NCI-H1694 (cell line): ENCODE measurements around the gene GDAP2.
A peak's percentile ranks its signal among the peaks of the same experiment; 100 is the strongest.
"Not testable (repeated sequence)": the region's sequence is repeated elsewhere in the genome, so short reads cannot be mapped to it uniquely, and the experiment has no call there.

Experiments
- DNase-seq: peaks from one replicate; lab custom pipeline; 2025; lab: John Stamatoyannopoulos, UW

The GDAP2 gene

DNA sequence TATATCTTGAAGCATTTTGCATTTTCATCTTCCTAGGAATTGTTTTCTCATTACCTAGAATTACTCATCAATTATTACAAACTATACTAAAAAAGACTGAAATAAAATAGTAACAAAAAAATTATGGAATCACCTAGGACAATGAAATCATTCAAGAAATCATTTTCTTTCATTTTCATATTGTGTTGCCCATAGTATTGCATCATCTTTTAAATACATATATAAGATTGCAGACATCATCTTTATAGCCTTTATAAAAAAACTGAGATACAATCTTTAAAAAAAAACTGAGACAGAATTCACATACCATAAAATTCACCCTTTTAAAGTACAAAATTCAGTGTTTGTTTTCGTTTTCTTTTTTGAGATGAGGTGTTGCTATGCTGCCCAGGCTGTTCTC, 29.6 kb downstream of the GDAP2 start:
- no peak for DNase-seq

DNA sequence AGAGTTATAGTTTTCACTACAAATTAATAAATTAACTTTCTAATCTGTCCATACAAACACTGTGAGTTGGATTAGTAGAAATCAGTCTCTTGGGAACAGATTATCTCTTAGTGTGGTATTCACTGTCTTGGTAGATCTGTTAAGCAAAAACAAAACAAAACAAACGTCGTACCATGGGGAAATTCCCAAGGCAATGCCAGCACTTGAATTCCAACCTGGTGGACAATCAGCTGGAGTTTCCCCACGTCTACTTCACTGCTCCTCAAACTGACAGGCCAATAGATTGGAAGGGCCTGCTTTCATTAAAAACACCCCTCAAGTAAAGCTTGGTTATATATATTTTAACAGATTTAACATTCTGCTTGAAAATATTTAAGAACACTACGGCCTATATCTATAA, 31.9 kb downstream of the GDAP2 start:
- no peak for DNase-seq

DNA sequence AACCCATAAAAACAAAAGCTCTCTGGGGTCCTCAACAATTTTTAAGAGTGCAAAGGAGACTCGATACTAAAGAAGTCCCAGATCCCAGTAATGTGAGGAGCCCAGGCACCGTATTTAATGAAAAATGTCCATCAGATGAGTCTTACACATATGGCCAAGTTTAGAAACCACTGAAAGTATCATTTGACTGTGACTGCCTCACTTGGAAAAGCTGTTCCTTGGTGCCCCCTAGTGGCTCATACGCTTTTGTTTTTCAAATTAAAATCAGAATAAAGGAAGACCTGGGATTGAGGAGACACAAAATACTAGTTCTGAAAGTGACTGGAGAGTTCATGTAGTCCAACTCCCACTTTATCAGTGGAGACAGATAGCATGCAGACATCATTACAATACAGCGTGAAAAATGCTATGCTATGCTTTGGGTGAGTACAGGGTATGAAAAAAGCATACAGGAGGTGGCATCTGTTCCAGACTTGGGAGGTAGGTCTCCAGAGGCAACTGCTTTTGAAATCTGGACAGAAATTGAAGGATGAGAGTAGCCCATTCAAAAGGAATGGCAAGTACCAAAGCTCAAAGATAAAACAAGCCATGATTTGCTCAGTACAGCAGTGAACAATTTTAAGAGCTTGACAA, 33.8 kb downstream of the GDAP2 start:
- peak; percentile 89 for DNase-seq

DNA sequence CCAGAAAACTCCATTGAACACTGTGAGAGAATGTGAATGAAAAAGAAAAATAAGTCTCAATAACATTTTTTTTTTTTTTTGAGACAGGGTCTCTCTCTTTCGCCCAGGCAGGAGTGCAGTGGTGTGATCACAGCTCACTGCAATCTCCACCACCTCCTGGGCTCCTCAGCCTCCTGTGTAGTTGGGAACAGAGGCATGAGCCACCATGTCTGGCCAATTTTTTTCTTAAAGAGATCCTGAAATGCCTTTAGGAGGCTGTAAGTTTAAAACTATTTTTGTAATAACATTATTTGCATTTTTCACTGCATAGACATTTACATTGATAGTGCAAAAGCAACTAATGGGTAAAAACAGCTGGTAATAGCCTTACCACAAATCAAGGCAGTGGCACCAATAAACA, 35.3 kb downstream of the GDAP2 start:
- no peak for DNase-seq

DNA sequence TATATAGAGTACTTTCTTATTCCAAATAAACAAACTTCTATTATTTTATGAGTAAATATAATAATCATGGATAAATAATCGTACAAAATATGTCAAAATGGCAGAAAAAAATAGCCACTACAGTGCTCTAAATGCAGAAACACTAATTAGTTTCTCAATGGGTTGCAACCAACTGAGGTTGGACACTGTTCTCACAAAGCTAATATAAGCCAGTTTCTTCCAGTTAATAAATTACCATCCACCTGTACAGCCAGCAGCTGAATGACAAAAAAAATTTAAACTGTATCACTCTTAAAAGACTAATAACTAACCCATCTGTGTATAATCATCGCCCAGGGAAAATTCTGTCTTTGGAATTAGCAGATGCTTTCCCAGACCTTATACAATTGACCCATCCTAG, 36.9 kb downstream of the GDAP2 start:
- DNase-seq: no peak

DNA sequence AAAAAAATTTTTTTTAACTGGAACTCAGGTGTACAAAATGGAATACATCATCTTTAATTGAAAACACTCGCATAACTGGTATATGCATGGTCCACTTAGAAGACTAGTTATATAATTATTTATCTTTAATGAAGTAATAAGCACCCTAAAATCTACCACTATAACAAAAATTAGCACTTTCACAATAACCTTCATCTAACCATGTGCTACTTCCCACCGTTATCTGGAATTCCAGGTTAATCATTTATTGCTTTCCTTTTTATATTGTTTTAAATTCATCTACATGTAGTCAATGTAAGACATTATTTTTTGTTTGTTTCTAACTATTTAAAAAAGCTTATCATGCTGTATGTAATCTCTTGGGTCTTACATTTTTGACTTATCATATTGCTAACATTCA, 39.0 kb downstream of the GDAP2 start:
- DNase-seq: no peak

DNA sequence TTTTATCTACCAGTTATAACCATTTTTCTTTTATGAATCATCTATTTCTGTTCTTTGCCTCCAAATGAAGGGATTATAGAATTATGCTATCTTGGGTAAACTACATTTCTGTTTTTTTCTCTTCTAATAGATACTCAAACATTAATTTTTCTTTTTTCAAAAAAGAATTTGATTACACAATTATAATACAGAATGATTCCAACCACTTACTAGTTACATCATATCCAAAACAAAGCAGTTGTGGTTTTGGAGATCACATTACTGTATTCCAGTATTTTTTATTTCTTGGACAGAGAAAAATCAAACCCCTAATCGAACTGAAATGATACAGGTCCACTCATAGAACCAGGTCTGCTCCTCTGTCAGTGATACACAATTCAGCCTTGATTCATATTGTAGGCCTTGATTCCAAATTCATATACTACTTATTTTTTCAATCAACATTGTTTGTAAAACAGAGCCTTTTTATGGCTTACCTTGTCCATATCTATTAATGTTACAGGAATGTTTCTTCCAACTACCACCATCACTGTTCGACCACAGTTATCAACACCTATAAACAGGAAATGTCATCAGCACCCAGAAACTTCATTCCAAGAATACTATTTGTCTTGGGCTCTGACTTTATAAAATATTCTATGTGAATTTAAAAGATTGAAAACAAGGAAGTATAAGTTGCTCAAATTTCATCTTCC, 43.2 kb downstream of the GDAP2 start:
- no peak for DNase-seq

DNA sequence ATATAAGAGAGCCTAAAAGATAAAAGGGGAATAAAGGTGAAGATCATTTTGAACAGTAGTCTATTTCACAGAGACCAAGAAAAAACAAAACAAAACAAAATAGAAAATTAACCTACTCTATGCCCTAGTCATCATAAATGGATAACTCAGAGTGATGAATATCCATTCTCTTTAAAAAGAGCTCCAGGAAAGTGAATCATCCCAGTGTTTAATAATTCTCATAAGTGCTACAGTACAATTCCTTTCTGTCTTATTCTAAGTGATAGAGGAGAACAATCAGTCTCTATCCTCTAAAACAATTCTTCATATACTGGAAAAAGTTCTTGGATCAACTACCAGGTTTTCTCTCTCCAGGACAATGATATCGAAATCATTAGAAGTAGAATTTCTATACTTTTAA, 45.8 kb downstream of the GDAP2 start:
- DNase-seq: no peak

DNA sequence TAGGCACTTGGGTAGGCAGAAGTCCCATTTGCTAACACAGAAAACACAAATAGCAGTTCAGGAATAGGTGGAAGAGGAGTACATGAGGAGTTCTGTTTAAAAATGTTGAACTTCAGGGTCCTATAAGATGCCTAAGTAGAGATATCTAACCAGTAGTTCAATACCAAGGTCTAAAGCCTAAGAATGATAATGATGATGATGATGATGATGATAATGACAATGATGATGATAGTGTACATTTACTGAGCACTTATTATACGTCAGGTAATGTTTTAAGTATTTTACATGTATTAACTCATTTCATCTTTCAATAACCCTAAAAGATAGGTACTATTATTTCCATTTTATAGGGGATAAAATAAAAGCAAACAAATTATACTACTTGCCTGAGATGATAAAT, 50.1 kb downstream of the GDAP2 start:
- DNase-seq: no peak

DNA sequence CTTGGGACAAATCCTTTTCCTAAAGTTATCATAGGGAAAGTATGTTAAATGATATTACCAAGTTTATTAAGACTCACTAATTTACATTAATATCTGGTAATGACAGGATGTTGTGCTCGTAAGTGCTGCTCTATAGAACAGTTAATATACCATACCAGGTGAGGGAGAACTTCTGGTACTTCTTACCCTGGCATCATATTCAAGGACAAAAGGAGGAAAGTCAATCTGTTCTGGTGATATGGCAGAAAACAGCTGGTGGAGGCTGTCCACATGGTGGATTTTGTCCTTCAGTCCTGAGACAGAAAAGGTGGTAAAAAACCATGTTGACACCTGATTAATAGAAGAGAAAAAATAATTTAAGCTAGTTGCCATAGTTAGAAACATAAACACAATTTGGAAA, 51.6 kb downstream of the GDAP2 start:
- DNase-seq: no peak

DNA sequence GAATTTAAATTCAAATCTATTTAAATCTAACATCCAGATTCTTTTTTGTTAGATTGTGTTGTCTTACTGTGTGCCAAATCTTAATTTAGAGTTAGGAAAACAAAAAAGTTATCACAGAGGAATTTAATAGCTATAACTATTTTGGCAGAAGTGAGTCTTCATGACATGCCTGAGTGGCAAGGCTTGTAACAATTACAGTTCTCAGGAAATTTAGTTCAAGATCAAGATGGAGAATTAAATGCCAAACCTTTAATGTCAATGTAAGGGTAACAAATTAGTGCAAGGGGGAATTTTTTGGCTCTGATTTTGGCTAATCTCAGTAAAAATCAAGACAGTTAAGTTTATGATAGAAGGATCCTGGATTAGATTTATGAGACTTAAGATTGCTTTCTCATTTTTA, 58.4 kb downstream of the GDAP2 start:
- DNase-seq: no peak

DNA sequence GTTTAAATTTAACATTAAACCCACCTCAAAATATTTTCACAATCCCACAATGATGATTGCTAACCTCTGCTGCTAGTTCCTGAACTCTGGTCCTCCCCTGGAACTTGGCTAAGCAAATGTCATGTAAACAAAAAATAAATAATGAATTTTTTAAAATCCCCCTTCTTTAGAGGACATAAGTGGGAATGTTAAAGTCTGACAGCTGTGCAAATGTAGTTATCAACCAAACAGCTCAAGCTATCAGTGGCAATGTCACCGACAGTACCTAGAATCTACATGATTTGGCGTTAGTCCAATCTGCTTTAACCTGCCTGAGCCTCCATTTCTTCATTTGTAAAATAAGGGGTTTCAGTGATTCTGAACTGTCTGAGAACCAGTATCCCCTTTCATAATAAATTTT, 67.7 kb downstream of the GDAP2 start:
- DNase-seq: peak; percentile 32

DNA sequence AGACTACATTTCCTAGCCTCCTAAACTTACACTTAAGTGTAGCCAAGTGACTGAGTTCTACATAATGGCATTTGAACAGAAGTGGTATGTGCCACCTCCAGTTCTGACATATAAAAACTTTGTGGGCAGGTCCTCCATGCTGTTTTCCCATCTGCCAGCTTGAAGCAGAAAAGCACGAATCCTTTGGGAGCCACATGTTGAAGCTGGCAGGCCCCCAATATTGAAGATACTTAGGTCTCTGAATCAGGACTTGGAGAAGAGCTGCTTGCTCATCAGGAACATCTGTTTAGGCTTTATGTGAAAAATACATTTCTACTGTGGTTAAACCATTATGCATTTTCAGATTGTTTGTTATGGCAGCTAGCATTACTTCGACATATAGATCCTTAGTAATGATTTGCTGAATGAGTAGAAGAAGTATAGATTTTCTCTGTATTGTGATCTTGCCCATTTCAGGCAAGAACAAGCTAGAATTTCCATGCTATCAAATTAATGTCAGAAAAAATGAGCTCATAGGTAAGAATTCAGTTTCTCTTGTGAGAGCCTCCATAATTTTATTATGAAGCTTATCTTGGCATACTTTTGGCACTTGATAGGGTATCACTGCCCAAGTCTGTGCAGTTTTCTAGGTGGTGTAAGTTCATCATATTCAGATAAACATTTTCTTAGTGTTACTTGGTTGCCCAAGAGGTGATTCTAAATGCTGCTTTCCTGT, 68.4 kb downstream of the GDAP2 start:
- DNase-seq: peak; percentile 95

DNA sequence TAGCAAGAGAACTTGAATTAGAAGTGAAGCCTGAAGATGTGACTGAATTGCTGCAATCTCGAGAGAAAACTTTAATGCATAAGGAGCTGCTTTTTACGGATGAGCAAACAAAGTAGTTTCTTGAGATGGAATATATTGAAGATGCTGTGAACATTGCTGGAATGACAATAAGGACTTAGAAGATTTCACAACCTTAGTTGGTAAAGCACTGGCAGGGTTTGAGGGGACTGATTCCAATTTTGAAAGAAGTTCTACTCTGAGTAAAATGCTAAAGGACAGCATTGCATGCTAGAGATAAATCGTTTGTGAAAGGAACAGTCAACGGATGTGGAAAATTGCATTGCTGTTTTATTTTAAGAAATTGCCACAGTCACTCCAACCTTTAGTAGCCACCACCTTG, 69.5 kb downstream of the GDAP2 start:
- no peak for DNase-seq

DNA sequence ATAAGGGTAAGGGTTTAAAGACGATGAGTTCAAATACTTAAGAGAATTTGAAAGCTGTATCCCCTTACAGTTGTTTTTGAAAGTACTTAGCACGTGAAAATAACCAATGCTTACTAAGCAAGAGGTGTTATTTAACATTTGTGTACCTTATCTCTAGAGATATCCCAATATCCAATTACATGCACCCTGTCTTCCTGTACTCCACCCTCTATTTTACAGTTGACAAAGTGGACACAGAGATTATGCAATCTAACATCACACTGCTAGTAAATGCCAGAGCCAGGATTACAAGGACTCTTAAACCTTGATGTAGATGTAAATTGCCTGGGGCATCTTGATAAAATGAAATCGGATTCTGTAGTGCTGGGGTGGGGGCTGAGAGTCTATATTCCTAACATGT, 72.0 kb downstream of the GDAP2 start:
- no peak for DNase-seq

DNA sequence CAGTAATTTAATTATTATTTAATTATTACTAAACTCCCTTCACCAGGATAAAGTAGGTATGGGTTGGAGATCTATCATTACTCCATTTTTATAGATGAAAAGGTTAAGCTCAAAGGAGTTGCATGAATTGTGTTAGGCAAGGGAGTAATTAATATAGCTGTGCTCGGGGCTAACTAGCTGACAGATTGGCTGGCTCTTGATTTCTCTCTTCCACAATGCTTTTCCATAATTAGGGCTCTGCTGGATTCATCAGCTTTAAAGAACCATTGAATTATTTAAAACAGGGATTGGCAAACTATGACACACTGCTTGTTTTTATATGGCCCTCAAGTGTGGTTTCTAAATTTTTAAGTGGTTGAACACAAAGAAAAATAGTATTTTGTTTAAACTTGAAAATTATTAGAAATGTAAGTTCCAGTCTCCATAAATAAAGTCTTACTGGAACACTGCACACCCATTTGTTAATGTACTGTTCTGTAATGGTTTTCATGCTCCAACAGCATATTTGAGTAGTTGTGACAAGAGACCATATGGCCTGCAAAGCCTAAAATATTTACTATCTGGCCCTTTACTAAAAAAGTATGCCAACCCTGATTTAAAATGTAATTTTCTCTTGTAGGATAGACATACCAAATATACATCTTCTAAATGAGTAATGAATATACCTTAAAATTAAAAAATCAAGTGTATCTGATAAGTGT, 76.4 kb downstream of the GDAP2 start:
- peak; percentile 91 for DNase-seq

DNA sequence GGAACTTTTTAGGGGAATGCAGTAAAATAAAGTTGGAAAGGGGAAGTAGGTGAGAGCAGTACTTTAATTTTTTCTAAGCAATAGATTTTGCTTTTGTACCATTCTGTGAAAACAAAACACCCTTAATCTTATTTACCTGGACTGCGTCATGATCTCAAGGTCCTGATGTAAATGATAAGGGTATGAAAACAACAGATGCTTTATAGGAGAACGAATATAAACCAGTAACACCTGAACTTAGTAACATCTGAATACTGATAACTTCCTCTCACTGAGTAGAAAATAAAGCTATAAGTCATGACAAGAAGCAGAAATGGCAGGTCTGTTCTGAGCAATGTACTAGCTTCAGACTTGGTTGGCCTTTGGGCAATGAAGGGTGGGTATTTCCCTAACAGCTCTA, 77.7 kb downstream of the GDAP2 start:
- DNase-seq: no peak

DNA sequence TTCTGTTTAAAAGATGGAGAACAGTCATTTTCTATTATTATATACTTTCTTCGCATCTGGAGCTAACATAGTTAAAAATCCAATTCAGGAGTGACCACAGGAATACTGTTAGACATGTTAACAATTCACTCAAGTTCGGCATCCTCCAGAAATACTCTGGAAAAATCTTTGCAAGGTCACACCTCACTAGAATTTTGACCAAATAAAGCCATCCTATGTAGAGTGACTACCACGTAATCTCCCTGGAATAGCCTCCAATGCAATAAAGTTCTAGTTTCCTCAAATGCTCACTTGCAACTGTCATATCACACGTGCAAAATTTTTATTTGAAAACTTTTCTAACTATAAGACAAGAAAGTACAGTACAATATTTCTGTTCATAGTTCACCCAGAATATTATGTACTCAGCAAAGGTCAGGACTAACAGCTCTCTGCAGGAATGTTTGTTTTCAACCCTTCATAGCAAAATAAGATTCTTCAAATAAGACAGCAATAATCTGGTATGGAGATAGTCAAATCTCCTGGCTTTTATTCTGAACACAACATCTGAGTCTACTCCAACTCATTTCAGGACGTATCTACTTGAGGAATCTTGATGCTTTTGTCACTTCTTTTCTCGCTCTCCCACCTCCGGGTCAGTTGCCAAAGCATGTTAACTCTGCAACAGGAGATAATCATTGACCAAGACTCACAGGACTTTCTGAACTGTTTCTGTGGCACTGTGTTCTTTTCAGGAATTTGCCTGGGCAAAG, 82.6 kb downstream of the GDAP2 start:
- no peak for DNase-seq

DNA sequence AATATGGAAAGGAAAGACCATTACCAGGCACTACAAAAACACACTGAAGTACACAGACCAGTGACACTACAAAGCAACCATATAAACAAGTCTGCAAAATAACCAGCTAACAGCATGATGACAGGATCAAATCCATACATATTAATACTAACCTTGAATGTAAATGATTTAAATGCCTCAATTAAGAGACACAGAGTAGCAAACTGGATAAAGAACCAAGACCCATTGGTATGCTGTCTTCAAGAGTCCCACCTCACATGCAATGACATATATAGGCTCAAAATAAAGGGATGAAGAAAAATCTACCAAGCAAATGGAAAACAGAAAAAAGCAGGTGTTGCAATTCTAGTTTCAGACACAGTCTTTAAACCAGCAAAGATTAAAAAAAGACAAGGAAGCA, 84.9 kb downstream of the GDAP2 start:
- DNase-seq: not testable (repeated sequence)

DNA sequence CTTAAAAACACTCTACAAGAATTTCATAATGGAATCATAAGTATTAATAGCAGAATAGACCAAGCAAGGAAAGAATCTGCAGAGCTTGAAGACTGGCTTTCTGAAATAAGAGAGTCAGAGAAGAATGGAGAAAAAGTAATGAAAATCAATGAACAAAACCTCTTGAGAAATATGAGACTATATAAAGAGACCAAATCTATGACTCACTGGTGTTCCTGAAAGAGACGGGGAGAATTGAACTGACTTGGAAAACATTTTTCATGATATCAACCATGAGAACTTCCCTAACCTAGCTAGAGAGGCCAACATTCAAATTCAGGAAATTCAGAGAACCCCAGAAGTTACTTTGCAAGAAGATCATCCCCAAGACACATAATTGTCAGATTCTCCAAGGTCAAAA, 85.6 kb downstream of the GDAP2 start:
- DNase-seq: no peak

DNA sequence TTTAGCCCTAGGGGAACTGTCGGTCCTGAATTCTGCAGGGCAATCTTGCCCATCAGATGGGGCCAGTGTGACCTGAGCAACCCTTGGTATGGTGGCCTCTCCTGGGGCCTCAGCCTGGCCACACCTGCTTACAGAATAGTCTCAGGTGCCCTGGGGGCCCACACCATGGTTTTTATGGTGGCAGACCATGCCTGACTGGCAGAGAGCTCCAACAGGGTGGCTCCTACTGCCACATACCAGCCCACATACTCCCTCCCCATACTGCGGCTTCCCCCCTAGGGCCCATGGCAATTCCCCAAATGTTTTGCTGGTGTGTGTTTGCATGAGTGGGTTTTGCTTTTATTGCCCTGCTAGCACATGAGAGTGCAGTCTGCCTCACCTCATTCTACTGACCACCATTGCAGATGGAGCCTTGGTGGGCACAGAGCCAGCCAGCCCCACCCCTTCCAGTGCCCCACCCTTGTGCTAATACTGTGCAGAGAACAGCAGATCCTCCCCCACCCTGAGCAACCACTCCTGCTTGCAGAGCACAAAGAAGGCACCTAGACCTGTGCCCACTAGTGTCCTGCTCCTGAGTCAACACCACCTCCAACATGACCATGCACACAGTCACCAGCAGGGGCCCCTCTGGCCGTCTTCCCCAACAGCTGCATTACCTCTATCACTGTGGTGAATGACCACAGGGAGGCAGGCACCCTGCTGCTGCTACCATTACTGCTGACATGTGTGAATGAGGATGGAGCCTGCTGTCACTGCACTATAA, 86.8 kb downstream of the GDAP2 start:
- DNase-seq: no peak
